Astrocyte (in vitro differentiated cells and primary cell): ENCODE results near the gene EIF2B1. TPM values are rescaled to one million over a fixed set of nuclear protein-coding genes. Genes with fewer than 3 reads are reported as not detected.

Experiments
- DNase-seq: peaks from one replicate; pipeline ENCODE4 v3.0.0-alpha.2; 2010; ENCODE audit warnings: low read depth
- FAIRE-seq: peaks from 2 replicates; lab custom pipeline; 2011; peaks lifted over from hg19 to GRCh38; lab: Jason Lieb, UNC
- H2AFZ ChIP-seq: 2 replicates; pipeline ENCODE4 v1.6.0; 2012; ENCODE audit warnings: low read depth, low read length, inconsistent platforms
- H3K27ac ChIP-seq: 2 replicates; pipeline ENCODE4 v1.5.1; 2011; ENCODE audit warnings: low read depth, low read length, inconsistent platforms
- H3K27me3 ChIP-seq: 2 replicates; pipeline ENCODE4 v1.6.0; 2011; ENCODE audit warnings: low read length, inconsistent platforms; ENCODE audit not compliant: insufficient read depth
- H3K36me3 ChIP-seq: 2 replicates; pipeline ENCODE4 v1.5.1; 2011; ENCODE audit warnings: low read length, inconsistent platforms; ENCODE audit not compliant: insufficient read depth
- H3K4me1 ChIP-seq: 2 replicates; pipeline ENCODE4 v1.5.1; 2011; ENCODE audit warnings: low read length, inconsistent platforms; ENCODE audit not compliant: insufficient read depth
- H3K4me2 ChIP-seq: 2 replicates; pipeline ENCODE4 v1.6.0; 2012; ENCODE audit warnings: low read length, inconsistent platforms
- H3K4me3 ChIP-seq: 2 replicates; pipeline ENCODE4 v1.5.1; 2011; ENCODE audit warnings: low read depth, mild to moderate bottlenecking, low read length, inconsistent platforms; ENCODE audit not compliant: insufficient read depth
- H3K79me2 ChIP-seq: 2 replicates; pipeline ENCODE4 v1.6.0; 2012; ENCODE audit warnings: mild to moderate bottlenecking, low read length, inconsistent platforms; ENCODE audit not compliant: insufficient read depth
- H3K9ac ChIP-seq: 2 replicates; pipeline ENCODE4 v1.6.0; 2012; ENCODE audit warnings: mild to moderate bottlenecking, low read length, inconsistent platforms
- H3K9me3 ChIP-seq: 2 replicates; pipeline ENCODE4 v1.5.1; 2012; ENCODE audit warnings: low read depth, mild to moderate bottlenecking, low read length, inconsistent platforms; ENCODE audit not compliant: insufficient read depth
- H4K20me1 ChIP-seq: 2 replicates; pipeline ENCODE4 v1.6.0; 2012; ENCODE audit warnings: low read length, inconsistent platforms; ENCODE audit not compliant: insufficient read depth
- H3K27ac Mint-ChIP-seq: one replicate; pipeline ENCODE4 v1.8.0; 2021; ENCODE audit warnings: mild to moderate bottlenecking, mixed read lengths; ENCODE audit not compliant: unreplicated experiment
- H3K27me3 Mint-ChIP-seq: one replicate; pipeline ENCODE4 v1.8.0; 2021; ENCODE audit warnings: low read depth, mixed read lengths; ENCODE audit not compliant: unreplicated experiment
- H3K36me3 Mint-ChIP-seq: one replicate; pipeline ENCODE4 v1.8.0; 2021; ENCODE audit warnings: low read depth, mixed read lengths; ENCODE audit not compliant: unreplicated experiment
- H3K4me1 Mint-ChIP-seq: one replicate; pipeline ENCODE4 v1.8.0; 2021; ENCODE audit warnings: low read depth, mixed read lengths; ENCODE audit not compliant: unreplicated experiment
- H3K4me3 Mint-ChIP-seq: one replicate; pipeline ENCODE4 v1.8.0; 2021; ENCODE audit warnings: mild to moderate bottlenecking, moderate library complexity, mixed read lengths; ENCODE audit not compliant: unreplicated experiment
- H3K9me3 Mint-ChIP-seq: one replicate; pipeline ENCODE4 v1.8.0; 2021; ENCODE audit warnings: mild to moderate bottlenecking, mixed read lengths; ENCODE audit not compliant: unreplicated experiment
- CTCF ChIP-seq: IDR thresholded peaks from 2 replicates; pipeline ENCODE4 v1.5.1; 2011; ENCODE audit warnings: low read depth, mild to moderate bottlenecking, inconsistent platforms, low read length, moderate library complexity; ENCODE audit not compliant: insufficient read depth
- EZH2 ChIP-seq: IDR thresholded peaks from 2 replicates; pipeline ENCODE4 v1.6.1; 2012; ENCODE audit warnings: mild to moderate bottlenecking, low read length, inconsistent platforms; ENCODE audit not compliant: insufficient read depth
- total RNA-seq: library from RNA; stranded (reverse); gene quantifications from 2 replicates; pipeline ENCODE4 v1.2.1, GENCODE V29; 2021

Gene EIF2B1
- total RNA-seq, 1 donor from 2014 or later, result 49.3 TPM

GRCh38 chr12:123676616-123677320 lies 43.3 kb upstream of the EIF2B1 start:
- H3K4me1 Mint-ChIP-seq, result peaks cover 2% of the 10 kb centered on the region
- Histone ChIP-seq H3K36me3 (no peaks in the 10 kb centered on the region), H3K4me1 (peaks cover 4% of the 10 kb centered on the region), H2AFZ (no peak overlapping the region), H3K4me3 (no peak overlapping the region), H3K27ac (no peak overlapping the region), H3K4me2 (no peak overlapping the region), H3K27me3 (no peaks in the 10 kb centered on the region), H4K20me1 (no peaks in the 10 kb centered on the region), H3K9me3 (no peaks in the 10 kb centered on the region), H3K9ac (no peak overlapping the region), H3K79me2 (no peaks in the 10 kb centered on the region)
- peaks cover 20% of the 10 kb centered on the region for H3K36me3 Mint-ChIP-seq
- H3K9me3 Mint-ChIP-seq, result no peaks in the 10 kb centered on the region
- H3K27ac Mint-ChIP-seq, result no peak overlapping the region
- FAIRE-seq, result no peak
- H3K4me3 Mint-ChIP-seq, result no peak overlapping the region
- H3K27me3 Mint-ChIP-seq, result no peaks in the 10 kb centered on the region
- DNase-seq, result no peak
- TF ChIP-seq EZH2, result no peak
- TF ChIP-seq CTCF, result no peak

DNA sequence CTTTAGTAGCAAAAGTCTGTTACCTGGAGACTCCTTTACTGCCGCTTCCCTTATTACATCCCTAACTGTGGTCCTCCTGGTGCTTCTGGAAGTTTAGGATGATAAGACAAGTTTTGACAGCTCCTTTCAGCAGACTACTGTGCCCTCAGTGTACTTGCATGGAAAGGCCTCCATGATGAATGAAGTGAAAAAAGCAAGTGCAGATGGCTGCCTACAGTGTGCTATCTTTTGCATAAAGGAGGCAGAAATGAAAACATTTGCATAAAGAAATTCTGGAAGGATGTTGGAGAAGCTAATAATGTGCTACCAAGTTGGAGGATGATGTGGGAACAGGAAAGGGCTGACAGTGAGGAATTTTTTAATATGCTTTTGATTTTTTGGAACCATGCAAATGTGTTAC lies 42.0 kb upstream of the EIF2B1 start:
- Mint-ChIP-seq H3K27ac (no peak overlapping the region), H3K27me3 (no peaks in the 10 kb centered on the region), H3K4me1 (peaks cover 2% of the 10 kb centered on the region), H3K9me3 (no peaks in the 10 kb centered on the region), H3K4me3 (no peak overlapping the region), H3K36me3 (peaks cover 13% of the 10 kb centered on the region)
- FAIRE-seq, result no peak
- TF ChIP-seq CTCF (no peak), EZH2 (no peak)
- H3K4me3 ChIP-seq, result no peak overlapping the region
- H3K4me1 ChIP-seq, result peaks cover 13% of the 10 kb centered on the region
- no peak overlapping the region for H2AFZ ChIP-seq
- H3K27me3 ChIP-seq, result no peaks in the 10 kb centered on the region
- no peak overlapping the region for H3K4me2 ChIP-seq
- H3K27ac ChIP-seq, result no peak overlapping the region
- no peaks in the 10 kb centered on the region for H3K36me3 ChIP-seq
- H4K20me1 ChIP-seq, result no peaks in the 10 kb centered on the region
- H3K9me3 ChIP-seq, result no peaks in the 10 kb centered on the region
- H3K9ac ChIP-seq, result no peak overlapping the region
- DNase-seq, result no peak
- no peaks in the 10 kb centered on the region for H3K79me2 ChIP-seq

GRCh38 chr12:123671876-123672275 lies 38.4 kb upstream of the EIF2B1 start:
- H3K27ac Mint-ChIP-seq, result no peak overlapping the region
- no peak for FAIRE-seq
- no peaks in the 10 kb centered on the region for H3K79me2 ChIP-seq
- peak overlapping the region; percentile 90 for H3K4me3 Mint-ChIP-seq
- H3K4me2 ChIP-seq, result peak overlapping the region; percentile 98
- H3K27me3 ChIP-seq, result no peaks in the 10 kb centered on the region
- H3K9ac ChIP-seq, result peak overlapping the region; percentile 83
- H3K36me3 Mint-ChIP-seq, result peaks cover 9% of the 10 kb centered on the region
- no peaks in the 10 kb centered on the region for H3K9me3 Mint-ChIP-seq
- H3K27ac ChIP-seq, result peak overlapping the region; percentile 2
- peak overlapping the region; percentile 93 for H2AFZ ChIP-seq
- H3K27me3 Mint-ChIP-seq, result no peaks in the 10 kb centered on the region
- TF ChIP-seq CTCF (no peak), EZH2 (no peak)
- peaks cover 13% of the 10 kb centered on the region for H3K4me1 ChIP-seq
- H3K9me3 ChIP-seq, result no peaks in the 10 kb centered on the region
- H3K36me3 ChIP-seq, result no peaks in the 10 kb centered on the region
- H4K20me1 ChIP-seq, result no peaks in the 10 kb centered on the region
- peaks cover 2% of the 10 kb centered on the region for H3K4me1 Mint-ChIP-seq
- H3K4me3 ChIP-seq, result peak overlapping the region; percentile 90
- DNase-seq, result peak; percentile 68
